ENCODE results near the gene NFYC.
A peak's percentile ranks its signal among the peaks of the same experiment; 100 is the strongest.

NFYC gene

GRCh38 chr1:40762144-40762923, 70.8 kb downstream of the NFYC start:
- no peak for DNase-seq

- no peak for DNase-seq
Observed at GRCh38 chr1:40763742-40764532, 72.4 kb downstream of the NFYC start.

- no peak for DNase-seq
Observed at GRCh38 chr1:40764981-40765380, 73.5 kb downstream of the NFYC start.

GRCh38 chr1:40766017-40766416, 74.5 kb downstream of the NFYC start:
- DNase-seq, result no peak

- DNase-seq, result no peak
Observed at GRCh38 chr1:40766560-40766959, 75.1 kb downstream of the NFYC start.

- DNase-seq, result no peak
Observed at GRCh38 chr1:40768146-40768990, 76.9 kb downstream of the NFYC start.

GRCh38 chr1:40769815-40770214, 78.3 kb downstream of the NFYC start:
- DNase-seq, result no peak

GRCh38 chr1:40770296-40771070, 79.0 kb downstream of the NFYC start:
- no peak for DNase-seq

GRCh38 chr1:40772146-40772955, 80.8 kb downstream of the NFYC start:
- no peak for DNase-seq

- DNase-seq, result no peak
Observed at GRCh38 chr1:40773748-40774265, 82.3 kb downstream of the NFYC start.

- peak; percentile 74 for DNase-seq
Observed at GRCh38 chr1:40774266-40774998, 82.9 kb downstream of the NFYC start.

GRCh38 chr1:40776236-40777072, 85.0 kb downstream of the NFYC start:
- no peak for DNase-seq

- no peak for DNase-seq
Observed at GRCh38 chr1:40777224-40777970, 85.9 kb downstream of the NFYC start.

GRCh38 chr1:40780678-40781607, 89.4 kb downstream of the NFYC start:
- DNase-seq, result no peak

GRCh38 chr1:40781608-40781971, 90.1 kb downstream of the NFYC start:
- DNase-seq, result no peak

- no peak for DNase-seq
Observed at GRCh38 chr1:40782371-40782956, 91.0 kb downstream of the NFYC start.

Measured in stimulated activated CD4-positive, alpha-beta T cell treated with anti-CD3 and anti-CD28 coated beads, Interleukin-4, amount 100 ng/mL, for 24 hours (primary cell).